DOHH2 (cell line): Measurements from ENCODE around the gene TMEM106A.
"Not testable (repeated sequence)": the region's sequence is repeated elsewhere in the genome, so short reads cannot be mapped to it uniquely, and the experiment has no call there.

Source experiments
- EZH2phosphoT487 ChIP-seq: fragments of 200-600 bp; sonication (generic); IDR thresholded peaks from 2 replicates; pipeline ENCODE4 v1.6.1; 2017; ENCODE audit warnings: borderline replicate concordance, mild to moderate bottlenecking, antibody characterized with exemption, low read length, moderate library complexity, mixed read lengths
- TF ChIP-seq, protein P1 (sequence below): fragments of 200-600 bp; sonication (generic); IDR thresholded peaks from one replicate; pipeline ENCODE4 v1.5.1; 2014; ENCODE audit warnings: antibody characterized with exemption, mild to moderate bottlenecking, low read depth, low read length; ENCODE audit not compliant: poor library complexity, severe bottlenecking

DNA sequence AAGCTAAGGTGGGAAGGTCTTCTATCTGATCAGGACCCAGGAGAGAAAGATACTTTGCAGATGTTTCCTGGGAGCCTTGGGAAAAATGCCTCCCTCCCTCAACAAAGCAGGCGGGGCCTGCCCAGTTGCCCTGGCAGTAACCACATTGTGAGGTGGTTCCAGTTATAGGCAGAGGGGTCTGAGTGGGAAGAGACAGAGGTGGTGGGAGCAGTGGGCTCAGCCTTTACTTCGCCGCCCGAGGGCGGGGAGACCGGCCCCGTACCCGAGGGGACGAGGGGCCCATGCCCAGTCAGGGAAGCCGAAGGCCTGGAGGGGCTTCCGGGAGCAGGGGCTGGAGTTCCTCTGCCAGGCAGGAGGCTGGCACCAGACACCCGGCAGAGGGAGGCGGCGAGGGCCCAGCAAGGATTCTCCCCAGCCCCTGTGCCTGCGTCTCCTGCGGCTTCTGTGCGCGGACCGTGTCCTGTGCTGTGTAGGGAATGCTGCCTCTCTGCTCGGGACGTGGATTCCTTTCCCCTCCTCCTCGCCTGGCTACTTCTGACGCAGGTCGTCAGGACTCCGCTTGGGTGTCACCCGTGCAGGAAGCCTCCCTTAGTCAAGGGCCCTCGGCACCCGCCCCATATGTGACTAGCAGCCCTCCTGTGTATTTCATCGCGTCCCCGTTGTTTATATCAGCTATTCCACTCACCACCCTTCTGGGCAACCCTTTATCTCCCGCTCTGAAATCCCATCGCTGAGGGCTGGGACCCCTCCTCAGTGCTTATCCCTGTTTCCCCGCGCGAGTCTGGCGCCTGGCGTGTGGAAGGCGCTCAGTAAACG, 19.7 kb downstream of the TMEM106A start:
- TF ChIP-seq, protein P1, sequence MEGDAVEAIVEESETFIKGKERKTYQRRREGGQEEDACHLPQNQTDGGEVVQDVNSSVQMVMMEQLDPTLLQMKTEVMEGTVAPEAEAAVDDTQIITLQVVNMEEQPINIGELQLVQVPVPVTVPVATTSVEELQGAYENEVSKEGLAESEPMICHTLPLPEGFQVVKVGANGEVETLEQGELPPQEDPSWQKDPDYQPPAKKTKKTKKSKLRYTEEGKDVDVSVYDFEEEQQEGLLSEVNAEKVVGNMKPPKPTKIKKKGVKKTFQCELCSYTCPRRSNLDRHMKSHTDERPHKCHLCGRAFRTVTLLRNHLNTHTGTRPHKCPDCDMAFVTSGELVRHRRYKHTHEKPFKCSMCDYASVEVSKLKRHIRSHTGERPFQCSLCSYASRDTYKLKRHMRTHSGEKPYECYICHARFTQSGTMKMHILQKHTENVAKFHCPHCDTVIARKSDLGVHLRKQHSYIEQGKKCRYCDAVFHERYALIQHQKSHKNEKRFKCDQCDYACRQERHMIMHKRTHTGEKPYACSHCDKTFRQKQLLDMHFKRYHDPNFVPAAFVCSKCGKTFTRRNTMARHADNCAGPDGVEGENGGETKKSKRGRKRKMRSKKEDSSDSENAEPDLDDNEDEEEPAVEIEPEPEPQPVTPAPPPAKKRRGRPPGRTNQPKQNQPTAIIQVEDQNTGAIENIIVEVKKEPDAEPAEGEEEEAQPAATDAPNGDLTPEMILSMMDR = not testable (repeated sequence)
- TF ChIP-seq EZH2phosphoT487 = not testable (repeated sequence)
